Activated CD8-positive, alpha-beta T cell treated with anti-CD3 and anti-CD28 coated beads, Interleukin-2, amount 10 ng/mL, durations not matched to agents 7 days and 5 days (primary cell): ENCODE results near the gene APLF. TPM values are rescaled to one million over a fixed set of nuclear protein-coding genes. Genes with fewer than 3 reads are reported as not detected.
A peak's percentile ranks its signal among the peaks of the same experiment; 100 is the strongest.
"Not testable (repeated sequence)": the region's sequence is repeated elsewhere in the genome, so short reads cannot be mapped to it uniquely, and the experiment has no call there.

Source experiments
- ATAC-seq: fragments of 150-1000 bp; cut with Tn5 transposase; one replicate; pipeline ENCODE4 v1.10.0; 2021; ENCODE audit warnings: moderate library complexity
- CTCF ChIA-PET: fragments of 350-600 bp; sonication (Branson Sonifier 250); formaldehyde crosslinking; loops from one replicate; lab custom pipeline; 2021; ENCODE audit warnings: antibody characterized with exemption; lab: Charles Lee
- POLR2A ChIA-PET: fragments of 350-600 bp; sonication (Branson Sonifier 250); formaldehyde crosslinking; loops from one replicate; lab custom pipeline; 2021; ENCODE audit warnings: antibody characterized with exemption; lab: Charles Lee
- DNase-seq: peaks from one replicate; pipeline ENCODE4 v3.0.0-alpha.2; 2020
- H3K27ac Mint-ChIP-seq: one replicate; pipeline ENCODE4 v1.8.0; 2021; ENCODE audit warnings: mild to moderate bottlenecking, mixed read lengths
- H3K27me3 Mint-ChIP-seq: one replicate; pipeline ENCODE4 v1.8.0; 2021; ENCODE audit warnings: low read depth, mixed read lengths
- H3K36me3 Mint-ChIP-seq: one replicate; pipeline ENCODE4 v1.8.0; 2021; ENCODE audit warnings: low read depth, mixed read lengths
- H3K4me1 Mint-ChIP-seq: one replicate; pipeline ENCODE4 v1.8.0; 2021; ENCODE audit warnings: low read depth, mixed read lengths
- H3K4me3 Mint-ChIP-seq: one replicate; pipeline ENCODE4 v1.8.0; 2021; ENCODE audit warnings: mild to moderate bottlenecking, mixed read lengths
- H3K9me3 Mint-ChIP-seq: one replicate; pipeline ENCODE4 v1.8.0; 2022; ENCODE audit warnings: mixed read lengths; ENCODE audit not compliant: insufficient read depth
- total RNA-seq, 2 experiments: library from RNA; stranded (reverse); gene quantifications; one replicate each; pipeline ENCODE4 v1.2.3, GENCODE V29; 2021

APLF gene
- total RNA-seq, 2 experiments from 2014 or later: 2.2 to 2.6 TPM

GRCh38 chr2:68590702-68591101 is 123.3 kb downstream of the APLF start:
- DNase-seq: no peak
- ChIA-PET CTCF (interaction anchor here (0.6 to 2.7 kb wide), 3 partner anchors 30 to 127 kb away, joined by 3 to 6 read pairs (median 4); no protein-coding TSS in a partner anchor), POLR2A (no interaction called here)
- no peak overlapping the region for H3K27ac Mint-ChIP-seq
- no peak for ATAC-seq
- no peak overlapping the region for H3K4me3 Mint-ChIP-seq
- no peaks in the 10 kb centered on the region for H3K36me3 Mint-ChIP-seq
- H3K27me3 Mint-ChIP-seq: no peaks in the 10 kb centered on the region
- H3K4me1 Mint-ChIP-seq: peaks cover 13% of the 10 kb centered on the region
- no peaks in the 10 kb centered on the region for H3K9me3 Mint-ChIP-seq

GRCh38 chr2:68591225-68591624 is 123.8 kb downstream of the APLF start:
- POLR2A ChIA-PET: no interaction called here
- CTCF ChIA-PET: interaction anchor here (0.6 to 2.3 kb wide), 4 partner anchors 31 to 334 kb away, joined by 3 to 11 read pairs (median 4); no protein-coding TSS in a partner anchor
- peaks cover 13% of the 10 kb centered on the region for H3K4me1 Mint-ChIP-seq
- no peak overlapping the region for H3K4me3 Mint-ChIP-seq
- H3K27me3 Mint-ChIP-seq: no peaks in the 10 kb centered on the region
- no peak overlapping the region for H3K27ac Mint-ChIP-seq
- DNase-seq: no peak
- no peak for ATAC-seq
- no peaks in the 10 kb centered on the region for H3K9me3 Mint-ChIP-seq
- no peaks in the 10 kb centered on the region for H3K36me3 Mint-ChIP-seq

GRCh38 chr2:68594041-68594440 is 126.7 kb downstream of the APLF start:
- H3K36me3 Mint-ChIP-seq: no peaks in the 10 kb centered on the region
- POLR2A ChIA-PET: no interaction called here
- H3K27ac Mint-ChIP-seq: no peak overlapping the region
- DNase-seq (no peak), ATAC-seq (no peak)
- no peak overlapping the region for H3K4me3 Mint-ChIP-seq
- H3K4me1 Mint-ChIP-seq: peaks cover 13% of the 10 kb centered on the region
- peaks cover 7% of the 10 kb centered on the region for H3K27me3 Mint-ChIP-seq
- H3K9me3 Mint-ChIP-seq: no peaks in the 10 kb centered on the region
- CTCF ChIA-PET: interaction anchor here (1.2 to 3.6 kb wide), 14 partner anchors 8 to 332 kb away, joined by 3 to 74 read pairs (median 14); partner anchors contain the start of genes APLF and FBXO48

- ChIA-PET CTCF (interaction anchor here (0.6 to 3.6 kb wide), 51 partner anchors 9 to 348 kb away, joined by 3 to 74 read pairs (median 5); partner anchors contain the start of genes APLF and FBXO48), POLR2A (interaction anchor here (0.6 kb wide), 1 partner anchor 82 kb away, joined by 3 read pairs; no protein-coding TSS in a partner anchor)
- Mint-ChIP-seq H3K27me3 (peaks cover 12% of the 10 kb centered on the region), H3K9me3 (no peaks in the 10 kb centered on the region), H3K27ac (peak overlapping the region; percentile 4), H3K4me3 (peak overlapping the region; percentile 3), H3K4me1 (peaks cover 13% of the 10 kb centered on the region), H3K36me3 (no peaks in the 10 kb centered on the region)
- peak; percentile 71 for DNase-seq
- no peak for ATAC-seq
Measured at GRCh38 chr2:68594674-68595492, 127.5 kb downstream of the APLF start.

- H3K36me3 Mint-ChIP-seq, H3K27ac Mint-ChIP-seq, ATAC-seq, H3K9me3 Mint-ChIP-seq, DNase-seq, H3K4me3 Mint-ChIP-seq: not testable (repeated sequence)
- Mint-ChIP-seq H3K27me3 (peaks cover 17% of the 10 kb centered on the region), H3K4me1 (peaks cover 13% of the 10 kb centered on the region)
- ChIA-PET CTCF (interaction anchor here (0.6 to 3.6 kb wide), 50 partner anchors 10 to 348 kb away, joined by 3 to 74 read pairs (median 5); partner anchors contain the start of genes APLF and FBXO48), POLR2A (interaction anchor here (0.6 kb wide), 1 partner anchor 83 kb away, joined by 3 read pairs; no protein-coding TSS in a partner anchor)
Measured at GRCh38 chr2:68595493-68595785, 128.1 kb downstream of the APLF start.

- H3K9me3 Mint-ChIP-seq, ATAC-seq, POLR2A ChIA-PET, H3K4me1 Mint-ChIP-seq, H3K36me3 Mint-ChIP-seq, CTCF ChIA-PET, H3K27ac Mint-ChIP-seq, H3K4me3 Mint-ChIP-seq, DNase-seq: not testable (repeated sequence)
- peaks cover 24% of the 10 kb centered on the region for H3K27me3 Mint-ChIP-seq
Measured at GRCh38 chr2:68600495-68600894, 133.1 kb downstream of the APLF start.

GRCh38 chr2:68603059-68603458 is 135.7 kb downstream of the APLF start:
- no peak for DNase-seq
- Mint-ChIP-seq H3K36me3 (peaks cover 2% of the 10 kb centered on the region), H3K4me1 (no peaks in the 10 kb centered on the region), H3K4me3 (no peak overlapping the region), H3K9me3 (peaks cover 6% of the 10 kb centered on the region), H3K27me3 (peaks cover 17% of the 10 kb centered on the region), H3K27ac (no peak overlapping the region)
- ChIA-PET POLR2A (no interaction called here), CTCF (no interaction called here)
- ATAC-seq: no peak

DNA sequence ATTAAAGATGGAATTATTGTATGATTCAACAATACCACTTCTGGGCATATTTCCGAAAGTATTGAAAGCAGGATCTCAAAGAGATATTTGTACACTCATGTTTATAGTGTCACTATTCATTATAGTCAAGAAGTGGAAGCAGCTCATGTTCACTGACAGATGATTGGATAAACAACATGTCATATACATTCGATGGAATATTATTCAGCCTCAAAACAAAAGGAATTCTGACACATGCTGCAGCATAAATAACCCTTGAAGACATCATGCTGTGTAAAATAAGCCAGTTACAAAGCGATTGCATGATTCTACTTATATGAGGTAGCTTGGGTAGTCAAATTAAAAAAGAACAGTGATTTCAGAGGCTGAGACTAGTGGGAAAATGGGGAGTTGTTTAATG is 136.7 kb downstream of the APLF start:
- Mint-ChIP-seq H3K27ac (no peak overlapping the region), H3K9me3 (peaks cover 6% of the 10 kb centered on the region), H3K4me3 (no peak overlapping the region), H3K36me3 (peaks cover 2% of the 10 kb centered on the region), H3K27me3 (peaks cover 17% of the 10 kb centered on the region), H3K4me1 (no peaks in the 10 kb centered on the region)
- ChIA-PET CTCF (interaction anchor here (1.0 kb wide), 1 partner anchor 10 kb away, joined by 3 read pairs; no protein-coding TSS in a partner anchor), POLR2A (no interaction called here)
- DNase-seq (no peak), ATAC-seq (no peak)

- Mint-ChIP-seq H3K36me3 (peaks cover 1% of the 10 kb centered on the region), H3K9me3 (peaks cover 9% of the 10 kb centered on the region), H3K27ac (no peak overlapping the region), H3K4me1 (no peaks in the 10 kb centered on the region), H3K4me3 (no peak overlapping the region), H3K27me3 (peaks cover 7% of the 10 kb centered on the region)
- ChIA-PET POLR2A (no interaction called here), CTCF (interaction anchor here (1.2 to 1.5 kb wide), 2 partner anchors 10 to 42 kb away, joined by 3 to 8 read pairs; no protein-coding TSS in a partner anchor)
- DNase-seq (no peak), ATAC-seq (no peak)
Measured at GRCh38 chr2:68605939-68606338, 138.6 kb downstream of the APLF start.

- ATAC-seq (no peak), DNase-seq (no peak)
- Mint-ChIP-seq H3K36me3 (peaks cover 1% of the 10 kb centered on the region), H3K27ac (no peak overlapping the region), H3K27me3 (peaks cover 7% of the 10 kb centered on the region), H3K4me3 (no peak overlapping the region), H3K9me3 (peaks cover 10% of the 10 kb centered on the region), H3K4me1 (no peaks in the 10 kb centered on the region)
- ChIA-PET POLR2A (no interaction called here), CTCF (interaction anchor here (1.8 kb wide), 1 partner anchor 10 kb away, joined by 14 read pairs; no protein-coding TSS in a partner anchor)
Measured at GRCh38 chr2:68606759-68607158, 139.4 kb downstream of the APLF start.

GRCh38 chr2:68607837-68608236 is 140.5 kb downstream of the APLF start:
- H3K4me3 Mint-ChIP-seq: no peak overlapping the region
- H3K36me3 Mint-ChIP-seq: peaks cover 1% of the 10 kb centered on the region
- ATAC-seq (no peak), DNase-seq (no peak)
- ChIA-PET CTCF (interaction anchor here (1.8 kb wide), 1 partner anchor 12 kb away, joined by 14 read pairs; no protein-coding TSS in a partner anchor), POLR2A (no interaction called here)
- H3K27ac Mint-ChIP-seq: no peak overlapping the region
- peaks cover 15% of the 10 kb centered on the region for H3K9me3 Mint-ChIP-seq
- no peaks in the 10 kb centered on the region for H3K4me1 Mint-ChIP-seq
- peaks cover 3% of the 10 kb centered on the region for H3K27me3 Mint-ChIP-seq
